Activated CD4-positive, alpha-beta T cell treated with anti-CD3 and anti-CD28 coated beads, Interleukin-2, amount 50 U/mL, for 4 hours (primary cell): ENCODE data around the gene GPC3.
"Not testable (repeated sequence)": the region's sequence is repeated elsewhere in the genome, so short reads cannot be mapped to it uniquely, and the experiment has no call there.

Experiments
- DNase-seq, 2 experiments: peaks; one replicate each; pipeline ENCODE4 v3.0.0-alpha.2; 2020

GPC3 gene

DNA sequence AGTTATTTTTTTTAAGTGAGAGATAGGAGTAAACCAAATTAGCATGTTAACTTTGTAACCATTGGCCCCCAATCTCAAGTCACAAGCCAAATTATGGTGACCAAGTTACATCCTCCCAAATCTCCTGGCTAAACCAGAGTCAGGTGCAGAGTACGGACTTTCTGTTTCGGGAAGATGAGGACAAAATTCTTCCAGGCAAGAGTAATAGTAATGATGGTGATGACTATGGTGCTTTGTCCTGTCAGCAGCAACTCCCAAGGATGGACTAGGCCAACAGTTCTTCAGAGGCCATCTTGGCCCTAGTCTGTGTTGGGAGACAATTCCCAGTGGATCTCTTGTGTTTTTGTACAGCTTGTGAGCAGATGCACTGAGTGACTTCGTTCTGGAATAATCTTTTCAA, 148.8 kb downstream of the GPC3 start:
- DNase-seq, result no peak

GRCh38 chrX:133834771-133835170, 150.6 kb downstream of the GPC3 start:
- no peak for DNase-seq

DNA sequence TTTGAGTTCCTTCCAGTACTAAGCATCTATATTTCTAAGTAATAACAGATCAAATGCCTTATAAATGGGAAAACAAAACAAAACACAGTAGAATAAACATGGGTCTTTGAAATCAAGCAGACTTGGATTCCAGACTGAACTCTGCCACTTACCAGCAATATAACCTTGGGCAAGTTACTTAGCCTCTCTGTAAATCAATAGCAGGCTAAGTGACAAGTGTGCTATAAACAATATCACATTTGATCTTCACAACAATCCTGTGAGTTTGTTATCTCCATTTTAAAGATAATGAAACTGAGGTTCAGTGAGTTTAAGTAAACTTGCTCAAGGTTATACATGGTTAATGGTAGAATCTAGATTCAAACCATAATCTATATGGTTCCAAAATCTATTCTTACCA, 165.8 kb downstream of the GPC3 start:
- DNase-seq, result no peak

DNA sequence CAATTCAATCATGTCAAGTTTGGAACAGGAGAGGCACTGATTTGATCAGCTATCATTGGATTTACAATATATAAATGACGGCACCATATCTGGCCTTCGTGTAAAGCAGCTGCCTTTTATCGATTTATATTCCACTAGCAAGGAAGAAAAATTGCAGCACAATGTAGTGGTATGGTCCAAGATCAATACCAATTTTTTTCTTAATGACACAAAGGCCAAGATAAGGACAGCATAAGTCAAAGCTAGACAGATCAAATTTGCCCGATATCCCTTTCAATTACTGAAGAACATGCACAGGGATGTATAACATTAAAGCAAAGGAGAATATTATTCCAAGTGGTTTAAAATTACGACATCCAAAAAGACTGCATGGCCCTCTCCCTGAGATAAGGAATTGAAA, 167.4 kb downstream of the GPC3 start:
- no peak for DNase-seq

- DNase-seq, result no peak
Observed at GRCh38 chrX:133815496-133815895, 169.9 kb downstream of the GPC3 start.

GRCh38 chrX:133813971-133814370, 171.4 kb downstream of the GPC3 start:
- no peak for DNase-seq

DNA sequence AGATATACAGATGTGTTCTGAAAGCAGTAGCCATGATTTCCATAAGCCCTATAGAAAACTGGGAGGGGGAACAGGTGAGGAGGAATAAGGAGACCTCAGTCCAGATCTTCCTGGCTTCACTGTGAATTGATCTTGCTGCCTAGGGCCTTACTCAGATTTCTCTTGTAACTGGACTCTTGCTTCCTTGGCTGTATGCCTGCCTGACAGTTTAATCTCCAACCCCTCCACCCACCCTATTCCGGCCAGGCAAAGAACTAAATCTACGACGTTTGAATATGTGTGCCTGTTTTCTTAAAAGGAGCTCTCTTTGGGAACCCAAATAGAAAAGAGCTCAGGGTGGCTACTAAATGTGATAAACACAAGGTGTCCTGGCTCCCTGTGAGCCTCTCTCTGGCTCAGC, 173.0 kb downstream of the GPC3 start:
- no peak for DNase-seq

DNA sequence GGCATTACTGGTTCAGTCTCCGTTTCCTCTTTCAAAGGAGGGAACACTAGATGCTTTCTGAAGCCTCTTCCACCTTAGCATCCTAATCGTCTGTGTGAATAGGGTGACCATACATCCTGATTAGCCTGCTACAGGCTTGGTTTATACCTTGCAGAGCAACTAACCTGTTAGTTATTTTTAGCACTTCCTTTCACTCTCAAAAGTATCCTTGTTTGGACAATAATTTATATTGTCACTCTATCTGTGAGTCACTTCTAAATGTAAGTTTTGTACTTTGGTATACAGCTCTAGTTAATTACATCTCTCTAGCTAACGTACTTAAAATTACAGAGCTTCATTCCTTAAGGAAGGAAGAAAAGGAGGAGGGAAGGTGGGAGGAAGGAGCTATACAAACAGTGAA, 174.5 kb downstream of the GPC3 start:
- DNase-seq, result no peak

GRCh38 chrX:133804072-133804471, 181.3 kb downstream of the GPC3 start:
- no peak for DNase-seq

DNA sequence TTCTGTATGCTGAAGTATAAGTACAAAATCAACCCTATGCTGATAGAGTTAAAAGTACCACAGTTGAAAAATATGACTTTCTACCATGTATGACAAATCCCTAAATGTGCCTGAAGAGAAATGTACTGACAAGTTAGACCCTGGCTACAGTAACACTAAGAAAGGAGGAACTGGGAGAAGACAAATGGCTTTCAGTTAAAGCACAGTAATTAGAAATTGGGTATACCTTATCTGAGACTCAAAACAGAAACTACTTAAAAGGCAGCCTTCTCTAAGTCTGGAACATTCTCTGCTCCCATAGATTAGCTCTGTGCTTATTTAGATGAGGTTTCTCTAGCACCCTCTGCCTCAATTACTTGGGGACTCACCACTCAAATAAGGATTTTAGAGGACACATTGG, 189.1 kb downstream of the GPC3 start:
- DNase-seq, result no peak

DNA sequence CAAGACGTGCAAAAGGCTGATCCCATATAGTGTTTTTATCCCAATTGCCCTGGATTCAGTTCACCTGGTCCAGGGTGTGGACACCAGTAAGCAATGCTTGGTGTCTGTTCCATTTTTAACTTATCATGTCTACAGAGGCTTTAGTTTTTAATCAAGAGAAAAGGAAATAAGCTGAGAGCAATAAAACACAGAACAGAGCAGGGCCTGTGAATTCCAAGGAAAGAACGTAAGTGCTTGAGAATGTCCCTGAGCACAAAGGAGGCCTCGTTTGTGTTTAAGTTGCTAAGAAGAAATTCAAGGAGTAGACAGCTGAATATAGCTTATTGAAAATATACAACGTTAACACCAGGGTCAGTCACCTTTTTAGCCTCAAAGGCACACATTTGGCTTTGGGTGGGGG, 191.3 kb downstream of the GPC3 start:
- DNase-seq, result no peak

- no peak for DNase-seq
Observed at GRCh38 chrX:133793626-133794025, 191.8 kb downstream of the GPC3 start.

GRCh38 chrX:133792198-133792953, 193.0 kb downstream of the GPC3 start:
- peak; percentile 38 to 43 for DNase-seq

DNA sequence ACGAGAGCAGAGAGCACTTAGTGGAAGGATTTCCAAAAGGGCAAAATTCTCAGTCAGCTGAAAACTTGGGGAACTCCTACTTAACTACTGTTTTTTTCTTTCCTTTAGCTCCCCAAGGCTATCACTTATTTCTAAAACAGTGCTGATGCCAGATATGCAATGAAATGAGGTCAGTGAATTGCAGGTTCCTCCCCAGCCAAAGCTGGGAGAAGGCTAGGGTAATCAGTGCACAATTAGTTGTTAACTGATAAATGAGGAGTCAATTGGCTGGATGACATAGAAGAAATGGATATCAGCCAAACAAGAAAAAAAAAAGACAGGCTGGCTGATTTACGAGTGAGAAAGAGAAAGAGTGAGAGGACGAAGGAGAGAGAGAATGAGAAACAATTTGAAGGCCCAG, 195.6 kb downstream of the GPC3 start:
- no peak for DNase-seq

DNA sequence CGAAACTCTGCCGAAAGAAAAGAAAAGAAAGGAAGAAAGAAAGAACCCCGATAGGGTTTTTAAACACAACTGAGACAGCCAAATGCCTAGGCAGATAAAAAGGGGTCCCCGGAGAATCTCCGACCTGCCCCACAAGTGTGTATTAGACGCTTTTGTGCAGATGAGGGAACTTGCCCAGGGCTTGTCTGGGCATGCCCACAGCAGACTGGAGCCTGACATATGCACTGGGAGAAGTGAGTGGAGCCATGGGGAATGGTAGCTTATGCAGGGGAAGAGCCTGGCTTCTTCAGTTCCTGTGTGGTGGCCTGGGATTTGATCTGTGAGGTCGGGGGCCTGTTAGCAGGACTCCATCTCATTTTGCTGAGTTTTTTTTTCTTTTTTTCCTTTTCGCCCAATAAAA, 199.0 kb downstream of the GPC3 start:
- DNase-seq, result no peak

- DNase-seq, result no peak
Observed at GRCh38 chrX:133783274-133783673, 202.1 kb downstream of the GPC3 start.

DNA sequence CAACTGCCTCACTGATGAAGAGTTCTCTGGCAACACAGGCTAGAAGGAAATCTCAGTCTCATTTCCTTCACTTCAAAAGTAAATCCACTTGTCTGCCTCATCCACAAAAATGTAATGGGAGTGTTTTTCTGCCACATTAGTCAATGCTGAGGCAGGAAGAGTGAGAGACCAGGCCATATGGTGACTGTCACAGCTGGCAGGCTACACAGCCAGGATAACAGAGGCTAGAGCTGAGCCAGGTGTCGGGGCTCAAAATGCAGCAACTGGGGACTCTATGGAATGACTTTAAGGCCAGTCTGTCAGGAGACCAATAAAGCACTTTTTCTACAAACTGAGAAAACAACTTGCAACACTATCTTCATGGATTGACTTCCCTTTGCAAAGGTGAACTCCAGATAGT, 204.2 kb downstream of the GPC3 start:
- no peak for DNase-seq

GRCh38 chrX:133776072-133776471, 209.3 kb downstream of the GPC3 start:
- DNase-seq, result peak; percentile 14 to 36

DNA sequence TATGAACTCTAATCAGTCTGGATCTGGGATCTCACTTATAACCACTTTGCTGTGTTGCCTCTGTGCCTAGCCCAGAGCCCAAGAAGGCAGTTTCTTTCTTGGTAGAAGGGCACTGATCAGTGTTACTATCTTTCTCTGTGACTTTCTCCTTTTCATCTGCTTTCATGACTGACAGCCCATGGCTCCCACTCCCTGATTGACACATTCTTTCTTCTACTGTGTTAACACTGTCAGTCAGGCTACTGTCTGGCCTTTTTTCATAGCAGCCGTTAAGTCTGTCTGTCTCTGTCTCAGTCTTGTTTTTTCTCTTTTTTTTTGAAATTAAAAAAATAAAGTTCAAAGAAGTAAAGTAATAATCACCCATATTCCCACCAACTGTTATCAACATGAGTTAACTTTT, 210.6 kb downstream of the GPC3 start:
- DNase-seq, result no peak

DNA sequence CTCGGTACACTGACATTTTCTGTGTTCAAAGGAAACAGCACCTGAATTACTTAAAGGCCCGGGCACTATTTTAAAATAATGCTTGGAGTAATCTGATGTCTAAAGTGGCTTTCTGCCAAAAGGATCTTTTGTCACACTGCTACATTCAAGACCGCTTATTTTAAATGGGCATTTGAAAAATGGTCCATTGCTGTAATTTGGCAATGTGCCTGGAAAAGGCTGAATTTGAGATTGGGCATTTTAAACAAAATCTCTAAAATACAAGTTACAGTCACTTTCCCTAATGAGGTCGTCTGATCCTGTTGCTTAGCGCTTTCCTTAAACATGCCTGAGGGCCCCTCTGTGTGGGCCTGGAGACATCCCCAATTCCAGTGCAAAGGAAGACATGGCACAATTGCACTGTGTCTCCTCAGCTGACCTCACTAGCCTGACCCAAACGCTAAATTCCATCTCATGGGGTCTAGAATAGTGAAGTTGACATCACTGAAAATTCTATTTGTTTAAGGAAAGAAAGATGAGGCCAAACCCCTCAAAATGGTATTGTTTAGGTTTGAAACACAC, 214.2 kb downstream of the GPC3 start:
- DNase-seq, result no peak

GRCh38 chrX:133762976-133763548, 222.3 kb downstream of the GPC3 start:
- DNase-seq, result not testable (repeated sequence)

GRCh38 chrX:133754657-133755056, 230.7 kb downstream of the GPC3 start:
- DNase-seq, result no peak

- no peak for DNase-seq
Observed at GRCh38 chrX:133749951-133750350, 235.4 kb downstream of the GPC3 start.

DNA sequence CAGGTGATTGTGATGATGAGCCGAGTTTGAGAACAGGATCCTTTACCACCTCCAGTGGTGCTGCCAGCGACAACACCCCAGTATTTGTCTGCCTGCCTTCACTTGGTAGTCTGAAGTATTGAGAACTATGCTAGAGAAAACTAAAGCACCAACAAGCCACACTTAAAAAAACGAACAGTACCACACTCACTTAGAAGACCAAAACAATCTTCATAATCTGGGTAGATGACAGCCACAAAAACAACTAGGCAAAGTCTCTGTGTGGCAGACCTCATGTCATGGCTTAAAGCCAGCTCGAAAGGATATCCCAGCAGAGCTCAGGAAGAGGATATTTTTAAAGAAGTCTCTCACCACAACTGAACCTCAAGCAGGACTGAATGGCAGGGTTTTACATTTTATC, 236.0 kb downstream of the GPC3 start:
- DNase-seq, result no peak

GRCh38 chrX:133747196-133747595, 238.2 kb downstream of the GPC3 start:
- DNase-seq, result no peak
